A673 (cell line): ENCODE measurements around the gene USH1G. TPM values are rescaled to one million over a fixed set of nuclear protein-coding genes. Genes with fewer than 3 reads are reported as not detected.

Experiments used
- BruUV-seq: library from RNA; stranded (reverse); fragments of 400-500 nt; replicated peaks from 2 replicates; lab custom pipeline; 2021; lab: Mats Ljungman, UMichigan
- CTCF ChIA-PET: fragments of 300-600 bp; sonication (Branson Sonifier 250); formaldehyde crosslinking; loops from one replicate; lab custom pipeline; 2022; ENCODE audit warnings: antibody characterized with exemption; lab: Charles Lee
- POLR2A ChIA-PET: fragments of 300-600 bp; sonication (Branson Sonifier 250); formaldehyde crosslinking; loops from one replicate; lab custom pipeline; 2022; ENCODE audit warnings: antibody characterized with exemption; ENCODE audit not compliant: low non-redundant PET; lab: Charles Lee
- DNase-seq: peaks from one replicate; pipeline ENCODE4 v3.0.0-alpha.2; 2015; ENCODE audit warnings: low spot score
- H3K27ac ChIP-seq: fragments of 200-600 bp; sonication (generic); 2 replicates; pipeline ENCODE4 v1.5.1; 2016; ENCODE audit warnings: mixed run types, low read depth, mild to moderate bottlenecking, mixed read lengths, antibody characterized with exemption, low read length; ENCODE audit not compliant: poor library complexity, severe bottlenecking
- H3K27me3 ChIP-seq: fragments of 200-600 bp; sonication (generic); replicated peaks from 2 replicates; pipeline ENCODE4 v1.6.1; 2017; ENCODE audit warnings: mixed run types, low read depth, mild to moderate bottlenecking, mixed read lengths, antibody characterized with exemption, low read length; ENCODE audit not compliant: insufficient read depth, poor library complexity
- H3K36me3 ChIP-seq: fragments of 200-600 bp; sonication (generic); 2 replicates; pipeline ENCODE4 v1.6.1; 2016; ENCODE audit warnings: mixed run types, mild to moderate bottlenecking, mixed read lengths, antibody characterized with exemption, low read length; ENCODE audit not compliant: insufficient read depth, poor library complexity, severe bottlenecking
- H3K4me1 ChIP-seq: fragments of 200-600 bp; sonication (generic); 2 replicates; pipeline ENCODE4 v1.6.1; 2017; ENCODE audit warnings: mixed run types, mild to moderate bottlenecking, mixed read lengths, antibody characterized with exemption, low read length; ENCODE audit not compliant: insufficient read depth, poor library complexity, severe bottlenecking
- H3K4me3 ChIP-seq: fragments of 200-600 bp; sonication (generic); 2 replicates; pipeline ENCODE4 v1.5.1; 2016; ENCODE audit warnings: low read depth, mixed run types, mild to moderate bottlenecking, mixed read lengths, low read length; ENCODE audit not compliant: poor library complexity, severe bottlenecking
- H3K9me3 ChIP-seq: fragments of 200-600 bp; sonication (generic); 2 replicates; pipeline ENCODE4 v1.6.1; 2016; ENCODE audit warnings: mixed run types, low read depth, mild to moderate bottlenecking, mixed read lengths, antibody characterized with exemption, low read length; ENCODE audit not compliant: poor library complexity, severe bottlenecking
- CTCF ChIP-seq: fragments of 300-800, 200-600 bp; sonication (generic); conservative IDR thresholded peaks from 2 replicates; pipeline ENCODE4 v1.5.1; 2017; ENCODE audit warnings: low read depth, mild to moderate bottlenecking, antibody characterized with exemption, low read length, moderate library complexity, mixed read lengths
- EZH2 ChIP-seq: fragments of 200-600 bp; sonication (generic); IDR thresholded peaks from 2 replicates; pipeline ENCODE4 v1.6.1; 2017; ENCODE audit warnings: borderline replicate concordance, low read depth, mild to moderate bottlenecking, mixed read lengths, antibody characterized with exemption, low read length; ENCODE audit not compliant: poor library complexity, severe bottlenecking
- intact Hi-C: fragments of 100-400 bp; cut with micrococcal nuclease; formaldehyde crosslinking; loops from one replicate; pipeline ENCODE4 v1.10.0; 2022; ENCODE audit not compliant: unreplicated experiment
- total RNA-seq: library from RNA; stranded (reverse); gene quantifications from 2 replicates; pipeline ENCODE4 v1.2.3, GENCODE V29; 2021

Gene USH1G
- total RNA-seq, 1 experiment from 2014 or later, result not detected

- intact Hi-C loops, result no loop called here
- H3K4me3 ChIP-seq, result no peak overlapping the region
- TF ChIP-seq EZH2 (no peak), CTCF (no peak)
- POLR2A ChIA-PET, result no interaction called here
- CTCF ChIA-PET, result no interaction called here
- no peaks in the 10 kb centered on the region for H3K4me1 ChIP-seq
- peaks cover 34% of the 10 kb centered on the region for H3K27me3 ChIP-seq
- BruUV-seq, result no TSS peak
- H3K9me3 ChIP-seq, result no peaks in the 10 kb centered on the region
- no peak overlapping the region for H3K27ac ChIP-seq
- H3K36me3 ChIP-seq, result no peaks in the 10 kb centered on the region
- no peak for DNase-seq
These were observed 34.6 kb downstream of the USH1G start for GRCh38 chr17:74888469-74888868.

GRCh38 chr17:74883241-74883745, 39.8 kb downstream of the USH1G start:
- ChIA-PET POLR2A (no interaction called here), CTCF (no interaction called here)
- no peak overlapping the region for H3K4me3 ChIP-seq
- no peak for DNase-seq
- peaks cover 2% of the 10 kb centered on the region for H3K27me3 ChIP-seq
- H3K4me1 ChIP-seq, result no peaks in the 10 kb centered on the region
- TF ChIP-seq CTCF (no peak), EZH2 (no peak)
- H3K36me3 ChIP-seq, result no peaks in the 10 kb centered on the region
- no TSS peak for BruUV-seq
- intact Hi-C loops, result no loop called here
- no peaks in the 10 kb centered on the region for H3K9me3 ChIP-seq
- no peak overlapping the region for H3K27ac ChIP-seq

- TF ChIP-seq EZH2, result no peak
- TF ChIP-seq CTCF, result no peak
- H3K4me1 ChIP-seq, result no peaks in the 10 kb centered on the region
- BruUV-seq, result no TSS peak
- H3K9me3 ChIP-seq, result no peaks in the 10 kb centered on the region
- H3K36me3 ChIP-seq, result no peaks in the 10 kb centered on the region
- H3K4me3 ChIP-seq, result no peak overlapping the region
- no peak overlapping the region for H3K27ac ChIP-seq
- peaks cover 2% of the 10 kb centered on the region for H3K27me3 ChIP-seq
- CTCF ChIA-PET, result interaction anchor here (1.1 kb wide), 1 partner anchor 79 kb away, joined by 3 read pairs; no protein-coding TSS in a partner anchor
- POLR2A ChIA-PET, result no interaction called here
- DNase-seq, result no peak
- intact Hi-C loops, result no loop called here
These were observed 40.4 kb downstream of the USH1G start for GRCh38 chr17:74882517-74883240.
